Measurements from ENCODE around the gene RNF125. TPM values are rescaled to one million over a fixed set of nuclear protein-coding genes. Genes with fewer than 3 reads are reported as not detected.

RNF125 gene
- total and polyA plus RNA-seq, 2 donors (not counting 1 experiment from before 2014, with no cell fraction given), result 5.6 to 7.7 TPM

DNA sequence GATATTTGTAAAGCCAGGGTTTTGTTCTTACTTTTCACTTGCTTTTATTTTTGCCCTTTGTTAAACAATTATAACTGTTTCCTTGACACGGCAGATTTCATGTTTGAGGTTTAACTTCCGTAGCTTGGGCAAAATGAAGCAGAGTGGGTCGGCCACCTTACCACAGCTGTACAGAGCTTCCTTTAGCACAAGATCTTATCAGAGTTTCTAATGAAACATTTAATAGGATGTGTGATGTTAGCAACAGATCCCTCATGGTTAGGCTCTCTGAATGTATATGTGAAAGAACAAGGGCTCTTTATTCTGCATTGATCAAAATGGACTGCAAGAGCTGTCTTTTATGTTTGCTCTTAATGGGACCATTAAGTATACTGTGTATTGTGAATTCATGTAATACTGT is 22.3 kb downstream of the RNF125 start:
- peaks cover 24 to 30% of the 10 kb centered on the region in 2 donors for H3K4me1 ChIP-seq (ENCODE audit: control insufficient read depth in 2 of 2, insufficient read depth in 2 of 2, low read length in 2 of 2)
- H3K9me3 ChIP-seq (ENCODE audit: control extremely low read depth in 1 of 3, control insufficient read depth in 2 of 3, insufficient read depth in 1 of 3, low read length in 2 of 3), result peaks cover 0 to 4% (median 0%) of the 10 kb centered on the region in 3 donors
- H3K9ac ChIP-seq (ENCODE audit: low read length), result peak overlapping the region; percentile 7
- TF ChIP-seq CTCF (IDR thresholded peaks at IDR 0.05), result no peak
- TF ChIP-seq EZH2 (IDR thresholded peaks at IDR 0.05; ENCODE audit: borderline replicate concordance, insufficient read depth, low read depth, low read length, poor library complexity, severe bottlenecking), result no peak
- Mint-ChIP-seq H3K4me3 (peak overlapping the region; percentile 6), H3K27ac (peak overlapping the region; percentile 28), H3K27me3 (no peaks in the 10 kb centered on the region), H3K9me3 (ENCODE audit: insufficient read depth) (no peaks in the 10 kb centered on the region), H3K4me1 (peaks cover 33% of the 10 kb centered on the region)
- H3K27me3 ChIP-seq (replicated peaks in 1 of 4; ENCODE audit: control extremely low read depth in 1 of 4, control insufficient read depth in 3 of 4, insufficient read depth in 4 of 4, low read length in 3 of 4), result no peaks in the 10 kb centered on the region
- ATAC-seq (ENCODE audit: low read depth), result peak; percentile 39
- WGBS (ENCODE audit: insufficient coverage), result no CpG with 5 or more reads among the region's 3 CpGs
- H2AFZ ChIP-seq (ENCODE audit: insufficient read depth, low read depth, low read length, poor library complexity, severe bottlenecking), result peak overlapping the region; percentile 56
- H3K4me3 ChIP-seq (ENCODE audit: control extremely low read depth in 1 of 5, extremely low read depth in 1 of 5, insufficient read depth in 1 of 5, low read depth in 2 of 5, low read length in 4 of 5), result no peak overlapping the region
- POLR2A ChIA-PET, result interaction anchor here (0.6 kb wide), 1 partner anchor 24 kb away, joined by 5 read pairs; no protein-coding TSS in a partner anchor
- H3K4me2 ChIP-seq (replicated peaks; ENCODE audit: low read depth, low read length, poor library complexity, severe bottlenecking), result peak overlapping the region; percentile 43
- H3K27ac ChIP-seq (ENCODE audit: low read length in 2 of 2), result peak overlapping the region; percentile 24 to 74
- peaks cover 4% of the 10 kb centered on the region for H3K79me2 ChIP-seq (ENCODE audit: control insufficient read depth, insufficient read depth, low read length)
- H3K36me3 ChIP-seq (replicated peaks in 1 of 2; ENCODE audit: control extremely low read depth in 1 of 2, control insufficient read depth in 1 of 2, extremely low read depth in 1 of 2, insufficient read depth in 2 of 2, low read length in 1 of 2), result peaks cover 7 to 19% of the 10 kb centered on the region in 2 experiments
- CTCF ChIA-PET, result interaction anchor here (0.6 kb wide), 1 partner anchor 12 kb away, joined by 3 read pairs; no protein-coding TSS in a partner anchor
- intact Hi-C loops (cut with micrococcal nuclease), result no loop called here
- DNase-seq, result peak; percentile 38
- H4K20me1 ChIP-seq (ENCODE audit: control insufficient read depth, insufficient read depth, low read length, poor library complexity, severe bottlenecking), result no peaks in the 10 kb centered on the region

GRCh38 chr18:32042337-32042736 is 23.7 kb downstream of the RNF125 start:
- Histone ChIP-seq H3K4me1 (ENCODE audit: control insufficient read depth in 2 of 2, insufficient read depth in 2 of 2, low read length in 2 of 2) (peaks cover 24 to 30% of the 10 kb centered on the region in 2 donors), H3K36me3 (replicated peaks in 1 of 2; ENCODE audit: control extremely low read depth in 1 of 2, control insufficient read depth in 1 of 2, extremely low read depth in 1 of 2, insufficient read depth in 2 of 2, low read length in 1 of 2) (peaks cover 4 to 17% of the 10 kb centered on the region in 2 experiments), H3K9me3 (ENCODE audit: control extremely low read depth in 1 of 3, control insufficient read depth in 2 of 3, insufficient read depth in 1 of 3, low read length in 2 of 3) (peaks cover 0 to 4% (median 0%) of the 10 kb centered on the region in 3 donors), H3K4me3 (ENCODE audit: control extremely low read depth in 1 of 5, extremely low read depth in 1 of 5, insufficient read depth in 1 of 5, low read depth in 2 of 5, low read length in 4 of 5) (no peak overlapping the region), H3K4me2 (replicated peaks; ENCODE audit: low read depth, low read length, poor library complexity, severe bottlenecking) (peak overlapping the region; percentile 64), H2AFZ (ENCODE audit: insufficient read depth, low read depth, low read length, poor library complexity, severe bottlenecking) (peak overlapping the region; percentile 17), H3K27ac (ENCODE audit: low read length in 2 of 2) (peak overlapping the region; percentile 46 to 68), H3K79me2 (ENCODE audit: control insufficient read depth, insufficient read depth, low read length) (peaks cover 4% of the 10 kb centered on the region), H3K27me3 (replicated peaks in 1 of 4; ENCODE audit: control extremely low read depth in 1 of 4, control insufficient read depth in 3 of 4, insufficient read depth in 4 of 4, low read length in 3 of 4) (no peaks in the 10 kb centered on the region), H3K9ac (ENCODE audit: low read length) (no peak overlapping the region), H4K20me1 (ENCODE audit: control insufficient read depth, insufficient read depth, low read length, poor library complexity, severe bottlenecking) (no peaks in the 10 kb centered on the region)
- TF ChIP-seq CTCF (IDR thresholded peaks at IDR 0.05) (no peak), EZH2 (IDR thresholded peaks at IDR 0.05; ENCODE audit: borderline replicate concordance, insufficient read depth, low read depth, low read length, poor library complexity, severe bottlenecking) (no peak)
- ChIA-PET POLR2A (interaction anchor here (0.7 to 1.3 kb wide), 3 partner anchors 13 to 50 kb away, joined by 3 to 4 read pairs (median 3); partner anchors contain the start of gene RNF125), CTCF (interaction anchor here (1.2 to 1.7 kb wide), 2 partner anchors 24 to 30 kb away, joined by 3 to 4 read pairs; partner anchors contain the start of gene RNF125)
- Mint-ChIP-seq H3K27ac (peak overlapping the region; percentile 89), H3K27me3 (no peaks in the 10 kb centered on the region), H3K4me1 (peaks cover 31% of the 10 kb centered on the region), H3K9me3 (ENCODE audit: insufficient read depth) (no peaks in the 10 kb centered on the region), H3K4me3 (peak overlapping the region; percentile 73)
- DNase-seq (peak; percentile 55), ATAC-seq (ENCODE audit: low read depth) (peak; percentile 45)
- intact Hi-C loops (cut with micrococcal nuclease), result loop anchor here (1.0 kb wide), 1 partner anchor 24 kb away; the partner anchor contains the start of gene RNF125

Measured in B cell (primary cell).